Prostate gland (tissue), 2 donors: ENCODE measurements around the gene DSTYK. TPM values are rescaled to one million over a fixed set of nuclear protein-coding genes. Genes with fewer than 3 reads are reported as not detected.
"Not testable (repeated sequence)": the region's sequence is repeated elsewhere in the genome, so short reads cannot be mapped to it uniquely, and the experiment has no call there.

Source experiments
- DNase-seq: peaks from one replicate; pipeline ENCODE4 v3.0.0-alpha.2; 2019; ENCODE audit warnings: low spot score
- H3K27ac ChIP-seq, 2 donors: fragments of 200-600 bp; sonication (generic); 2 replicates each; pipeline ENCODE4 v1.5.1; 2017 to 2019
- H3K27me3 ChIP-seq: fragments of 200-600 bp; sonication (generic); replicated peaks from 2 replicates; pipeline ENCODE4 v1.5.1; 2019; ENCODE audit not compliant: insufficient read depth
- H3K36me3 ChIP-seq, 2 donors: fragments of 200-600 bp; sonication (generic); 1 replicate in 1 of 2; 2 replicates in 1 of 2; pipeline versions ENCODE4 v1.5.1 to v1.8.1; 2017 to 2019
- H3K4me1 ChIP-seq: fragments of 200-600 bp; sonication (generic); replicated peaks from 2 replicates; pipeline ENCODE4 v1.5.1; 2019
- H3K4me3 ChIP-seq, 2 donors: fragments of 200-600 bp; sonication (generic); 2 replicates each; pipeline ENCODE4 v1.5.1; 2017 to 2019
- H3K9me3 ChIP-seq: fragments of 200-600 bp; sonication (generic); 2 replicates; pipeline ENCODE4 v1.5.1; 2017
- CTCF ChIP-seq, 4 experiments: fragments of 200-600 bp in 2 of 4; fragments of 450-650 bp in 2 of 4; sonication (generic) in 2 of 4; IDR thresholded peaks; 1 replicate in 3 of 4; 2 replicates in 1 of 4; pipeline ENCODE4 v1.5.1; 2016 to 2019; ENCODE audit warnings: antibody characterized with exemption in 4 of 4, mild to moderate bottlenecking in 2 of 4, moderate library complexity in 2 of 4
- POLR2A ChIP-seq: fragments of 450-650 bp; IDR thresholded peaks from one replicate; pipeline ENCODE4 v1.6.1; 2016; ENCODE audit warnings: antibody characterized with exemption, mild to moderate bottlenecking
- POLR2AphosphoS5 ChIP-seq: sonication (generic); formaldehyde crosslinking; IDR thresholded peaks from one replicate; pipeline ENCODE4 v1.6.1; 2017; ENCODE audit warnings: antibody characterized with exemption
- WGBS: methylation state at CpG from one replicate; pipeline ENCODE4 v1.1.5; 2018; 5-methylcytosine and 5-hydroxymethylcytosine counted together
- intact Hi-C: fragments of 100-400 bp; cut with DNase I; formaldehyde crosslinking; loops from one replicate; pipeline ENCODE4 v1.14.2; 2022
- total RNA-seq, 2 donors: library from RNA; depleted of rRNA; stranded (reverse); fragments of >200 nt; gene quantifications; one replicate each; pipeline ENCODE4 v1.1.0, GENCODE V29; 2016

DSTYK gene
- total RNA-seq, 2 donors from 2014 or later, result 9.7 to 16.9 TPM

- Histone ChIP-seq H3K4me1 (no peaks in the 10 kb centered on the region), H3K9me3 (no peaks in the 10 kb centered on the region), H3K4me3 (no peak overlapping the region), H3K27ac (no peak overlapping the region), H3K27me3 (no peaks in the 10 kb centered on the region), H3K36me3 (no peaks in the 10 kb centered on the region)
- TF ChIP-seq POLR2A, result no peak
- no peak for TF ChIP-seq CTCF (IDR thresholded peaks at IDR 0.05)
- no peak for TF ChIP-seq POLR2AphosphoS5
- 87% methylated on average over 6 of the region's 6 CpGs for WGBS
- no peak for DNase-seq
- intact Hi-C loops, result no loop called here
These were observed 24.4 kb upstream of the DSTYK start for GRCh38 chr1:205235951-205236350.

- H3K36me3 ChIP-seq, intact Hi-C loops, H3K4me1 ChIP-seq, DNase-seq, H3K4me3 ChIP-seq, H3K9me3 ChIP-seq, H3K27me3 ChIP-seq, H3K27ac ChIP-seq: not testable (repeated sequence)
- 98% methylated on average over 7 of the region's 7 CpGs for WGBS
These were observed 22.5 kb upstream of the DSTYK start for GRCh38 chr1:205233986-205234385.

GRCh38 chr1:205232945-205233397 lies 21.5 kb upstream of the DSTYK start:
- no peak for TF ChIP-seq POLR2A
- TF ChIP-seq POLR2AphosphoS5, result no peak
- no peak for TF ChIP-seq CTCF (IDR thresholded peaks at IDR 0.05)
- Histone ChIP-seq H3K27me3 (no peaks in the 10 kb centered on the region), H3K27ac (no peak overlapping the region), H3K4me3 (no peak overlapping the region), H3K4me1 (no peaks in the 10 kb centered on the region), H3K9me3 (no peaks in the 10 kb centered on the region), H3K36me3 (no peaks in the 10 kb centered on the region)
- DNase-seq, result no peak
- intact Hi-C loops, result no loop called here
- 84% methylated on average over 3 of the region's 3 CpGs for WGBS

GRCh38 chr1:205232127-205232820 lies 20.8 kb upstream of the DSTYK start:
- no peaks in the 10 kb centered on the region for H3K4me1 ChIP-seq
- no peaks in the 10 kb centered on the region for H3K36me3 ChIP-seq
- TF ChIP-seq POLR2AphosphoS5, result no peak
- TF ChIP-seq CTCF (IDR thresholded peaks at IDR 0.05), result no peak
- no peak for TF ChIP-seq POLR2A
- no peaks in the 10 kb centered on the region for H3K27me3 ChIP-seq
- no peak overlapping the region for H3K4me3 ChIP-seq
- intact Hi-C loops, result no loop called here
- H3K9me3 ChIP-seq, result no peaks in the 10 kb centered on the region
- no peak overlapping the region for H3K27ac ChIP-seq
- DNase-seq, result no peak
- WGBS, result 94% methylated on average over 6 of the region's 7 CpGs

GRCh38 chr1:205230982-205231381 lies 19.5 kb upstream of the DSTYK start:
- H3K36me3 ChIP-seq, result no peaks in the 10 kb centered on the region
- H3K27me3 ChIP-seq, result no peaks in the 10 kb centered on the region
- no peak overlapping the region for H3K4me3 ChIP-seq
- TF ChIP-seq POLR2AphosphoS5 (no peak), CTCF (IDR thresholded peaks at IDR 0.05) (no peak), POLR2A (no peak)
- no peak for DNase-seq
- no peaks in the 10 kb centered on the region for H3K9me3 ChIP-seq
- no peaks in the 10 kb centered on the region for H3K4me1 ChIP-seq
- H3K27ac ChIP-seq, result no peak overlapping the region
- intact Hi-C loops, result no loop called here
- 91% methylated on average over 5 of the region's 5 CpGs for WGBS
